ENCODE results near the gene KMT2B.
"Not testable (repeated sequence)": the region's sequence is repeated elsewhere in the genome, so short reads cannot be mapped to it uniquely, and the experiment has no call there.

KMT2B gene

GRCh38 chr19:35712567-35713505 is 5.0 kb upstream of the KMT2B start:
- no peak for DNase-seq (ENCODE audit: low read depth)

- no peak for DNase-seq (ENCODE audit: low read depth)
Observed at GRCh38 chr19:35713506-35713850, 4.3 kb upstream of the KMT2B start.

GRCh38 chr19:35713904-35714495 is 3.8 kb upstream of the KMT2B start:
- DNase-seq (ENCODE audit: low read depth) = no peak

- DNase-seq (ENCODE audit: low read depth) = no peak
Observed at GRCh38 chr19:35714601-35715354, 3.0 kb upstream of the KMT2B start.

GRCh38 chr19:35715355-35715809 is 2.4 kb upstream of the KMT2B start:
- DNase-seq (ENCODE audit: low read depth) = no peak

GRCh38 chr19:35715981-35716800 is 1.6 kb upstream of the KMT2B start:
- peak; percentile 26 for DNase-seq (ENCODE audit: low read depth)

GRCh38 chr19:35716801-35717664 is 770 bp upstream of the KMT2B start:
- DNase-seq (ENCODE audit: low read depth) = peak; percentile 81

GRCh38 chr19:35718345-35719041 is 690 bp downstream of the KMT2B start:
- no peak for DNase-seq (ENCODE audit: low read depth)

GRCh38 chr19:35719402-35720162 is 1.8 kb downstream of the KMT2B start:
- no peak for DNase-seq (ENCODE audit: low read depth)

GRCh38 chr19:35720163-35720524 is 2.3 kb downstream of the KMT2B start:
- no peak for DNase-seq (ENCODE audit: low read depth)

- no peak for DNase-seq (ENCODE audit: low read depth)
Observed at GRCh38 chr19:35720648-35721047, 2.8 kb downstream of the KMT2B start.

GRCh38 chr19:35721374-35721773 is 3.6 kb downstream of the KMT2B start:
- DNase-seq (ENCODE audit: low read depth) = no peak

GRCh38 chr19:35722461-35722860 is 4.7 kb downstream of the KMT2B start:
- no peak for DNase-seq (ENCODE audit: low read depth)

GRCh38 chr19:35722897-35723296 is 5.1 kb downstream of the KMT2B start:
- DNase-seq (ENCODE audit: low read depth) = no peak

GRCh38 chr19:35723671-35724070 is 5.9 kb downstream of the KMT2B start:
- no peak for DNase-seq (ENCODE audit: low read depth)

- DNase-seq (ENCODE audit: low read depth) = not testable (repeated sequence)
Observed at GRCh38 chr19:35724132-35724531, 6.3 kb downstream of the KMT2B start.

GRCh38 chr19:35724560-35724959 is 6.8 kb downstream of the KMT2B start:
- no peak for DNase-seq (ENCODE audit: low read depth)

GRCh38 chr19:35725216-35725861 is 7.5 kb downstream of the KMT2B start:
- no peak for DNase-seq (ENCODE audit: low read depth)
